ENCODE results near the gene GRID1.

DNA sequence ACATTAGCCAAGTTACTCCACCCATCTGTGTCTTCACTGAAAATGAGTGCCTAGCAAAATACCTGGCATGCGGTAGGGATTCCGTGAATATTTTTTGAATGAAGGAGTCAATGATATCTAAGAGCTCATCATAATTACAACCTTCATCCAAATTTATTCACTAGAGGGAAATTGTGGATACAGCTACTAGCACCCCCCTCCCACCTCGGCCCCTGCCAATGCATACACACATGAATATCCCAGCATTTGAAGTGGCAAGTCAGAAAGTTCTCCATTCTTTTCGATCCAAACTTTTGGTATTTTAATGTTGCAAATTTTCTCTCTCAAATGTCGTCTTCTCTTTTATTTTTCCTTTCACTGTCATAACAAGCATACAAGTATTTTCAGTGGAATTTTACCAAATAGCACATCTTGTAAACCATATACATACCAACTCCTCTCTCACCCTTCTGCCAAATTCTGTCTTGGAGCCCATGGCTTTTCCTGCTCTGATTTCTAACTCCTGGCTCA, 164.3 kb downstream of the GRID1 start:
- TF ChIP-seq, protein P1, sequence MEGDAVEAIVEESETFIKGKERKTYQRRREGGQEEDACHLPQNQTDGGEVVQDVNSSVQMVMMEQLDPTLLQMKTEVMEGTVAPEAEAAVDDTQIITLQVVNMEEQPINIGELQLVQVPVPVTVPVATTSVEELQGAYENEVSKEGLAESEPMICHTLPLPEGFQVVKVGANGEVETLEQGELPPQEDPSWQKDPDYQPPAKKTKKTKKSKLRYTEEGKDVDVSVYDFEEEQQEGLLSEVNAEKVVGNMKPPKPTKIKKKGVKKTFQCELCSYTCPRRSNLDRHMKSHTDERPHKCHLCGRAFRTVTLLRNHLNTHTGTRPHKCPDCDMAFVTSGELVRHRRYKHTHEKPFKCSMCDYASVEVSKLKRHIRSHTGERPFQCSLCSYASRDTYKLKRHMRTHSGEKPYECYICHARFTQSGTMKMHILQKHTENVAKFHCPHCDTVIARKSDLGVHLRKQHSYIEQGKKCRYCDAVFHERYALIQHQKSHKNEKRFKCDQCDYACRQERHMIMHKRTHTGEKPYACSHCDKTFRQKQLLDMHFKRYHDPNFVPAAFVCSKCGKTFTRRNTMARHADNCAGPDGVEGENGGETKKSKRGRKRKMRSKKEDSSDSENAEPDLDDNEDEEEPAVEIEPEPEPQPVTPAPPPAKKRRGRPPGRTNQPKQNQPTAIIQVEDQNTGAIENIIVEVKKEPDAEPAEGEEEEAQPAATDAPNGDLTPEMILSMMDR (IDR thresholded peaks at IDR 0.05; ENCODE audit: insufficient read depth, low read depth, low read length) = no peak
- no peak for TF ChIP-seq EZH2 (IDR thresholded peaks at IDR 0.05; ENCODE audit: insufficient read depth, low read length)
